GM10248 (cell line): Measurements from ENCODE around the gene DAB2IP.

Experiments
- CTCF ChIA-PET: fragments of 300-600 bp; sonication (Branson Sonifier 250); formaldehyde crosslinking; extraction: SDS; loops from one replicate; lab custom pipeline; 2021; ENCODE audit warnings: antibody characterized with exemption; lab: Yijun Ruan, JAX
- POLR2A ChIA-PET: fragments of 350-650 bp; sonication (Branson Sonifier 250); formaldehyde crosslinking; extraction: SDS; loops from one replicate; lab custom pipeline; 2020; ENCODE audit warnings: antibody characterized with exemption; lab: Yijun Ruan, JAX
- DNase-seq: peaks from one replicate; pipeline ENCODE4 v3.0.0; 2012; ENCODE audit errors: extremely low spot score
- TF ChIP-seq, protein P1 (sequence below): IDR thresholded peaks from 2 replicates; pipeline ENCODE4 v1.5.1; 2012; ENCODE audit warnings: mild to moderate bottlenecking, low read depth; ENCODE audit errors: extremely low read depth, missing control alignments, control extremely low read depth

Gene DAB2IP

DNA sequence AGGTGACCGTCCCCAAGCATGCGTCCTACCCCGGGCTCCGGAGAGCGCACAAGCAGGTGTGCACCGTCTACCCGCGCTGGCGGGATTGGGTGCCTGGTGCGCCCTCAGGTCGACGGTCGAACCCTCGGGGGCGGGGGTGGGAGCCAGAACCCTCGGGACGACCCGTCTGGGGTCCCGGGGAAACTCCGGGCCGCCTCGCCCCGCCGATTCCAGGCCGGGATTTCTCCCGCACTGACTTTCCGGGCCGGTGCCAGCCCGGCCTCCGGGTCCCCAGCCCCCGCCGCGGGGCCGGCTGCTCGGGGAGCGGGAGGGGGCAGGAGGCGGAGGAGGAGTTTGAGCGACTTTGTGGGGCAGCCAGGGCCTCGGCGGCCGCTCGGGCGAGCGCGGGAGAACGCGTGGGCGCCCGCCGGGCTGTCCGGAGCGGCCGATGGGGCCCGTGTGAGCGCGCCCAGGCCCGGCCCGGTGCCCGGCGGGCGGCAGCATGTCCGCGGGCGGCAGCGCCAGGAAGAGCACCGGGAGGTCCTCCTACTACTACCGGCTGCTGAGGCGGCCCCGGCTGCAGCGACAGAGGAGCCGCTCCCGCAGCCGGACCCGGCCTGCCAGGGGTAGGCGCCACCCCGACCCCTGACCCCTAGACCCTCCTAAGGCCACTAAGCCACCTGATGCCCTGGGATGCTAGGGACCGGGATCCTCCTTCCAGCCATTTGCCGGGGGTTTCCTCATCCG, at the start of gene DAB2IP:
TSS of gene DAB2IP (plus strand) at position 340 of the 726 bp plus-strand sequence. CDS start at position 482, 142 bp downstream.
- ChIA-PET CTCF (no interaction called here), POLR2A (no interaction called here)
- DNase-seq: no peak
- TF ChIP-seq, protein P1, sequence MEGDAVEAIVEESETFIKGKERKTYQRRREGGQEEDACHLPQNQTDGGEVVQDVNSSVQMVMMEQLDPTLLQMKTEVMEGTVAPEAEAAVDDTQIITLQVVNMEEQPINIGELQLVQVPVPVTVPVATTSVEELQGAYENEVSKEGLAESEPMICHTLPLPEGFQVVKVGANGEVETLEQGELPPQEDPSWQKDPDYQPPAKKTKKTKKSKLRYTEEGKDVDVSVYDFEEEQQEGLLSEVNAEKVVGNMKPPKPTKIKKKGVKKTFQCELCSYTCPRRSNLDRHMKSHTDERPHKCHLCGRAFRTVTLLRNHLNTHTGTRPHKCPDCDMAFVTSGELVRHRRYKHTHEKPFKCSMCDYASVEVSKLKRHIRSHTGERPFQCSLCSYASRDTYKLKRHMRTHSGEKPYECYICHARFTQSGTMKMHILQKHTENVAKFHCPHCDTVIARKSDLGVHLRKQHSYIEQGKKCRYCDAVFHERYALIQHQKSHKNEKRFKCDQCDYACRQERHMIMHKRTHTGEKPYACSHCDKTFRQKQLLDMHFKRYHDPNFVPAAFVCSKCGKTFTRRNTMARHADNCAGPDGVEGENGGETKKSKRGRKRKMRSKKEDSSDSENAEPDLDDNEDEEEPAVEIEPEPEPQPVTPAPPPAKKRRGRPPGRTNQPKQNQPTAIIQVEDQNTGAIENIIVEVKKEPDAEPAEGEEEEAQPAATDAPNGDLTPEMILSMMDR: no peak

DNA sequence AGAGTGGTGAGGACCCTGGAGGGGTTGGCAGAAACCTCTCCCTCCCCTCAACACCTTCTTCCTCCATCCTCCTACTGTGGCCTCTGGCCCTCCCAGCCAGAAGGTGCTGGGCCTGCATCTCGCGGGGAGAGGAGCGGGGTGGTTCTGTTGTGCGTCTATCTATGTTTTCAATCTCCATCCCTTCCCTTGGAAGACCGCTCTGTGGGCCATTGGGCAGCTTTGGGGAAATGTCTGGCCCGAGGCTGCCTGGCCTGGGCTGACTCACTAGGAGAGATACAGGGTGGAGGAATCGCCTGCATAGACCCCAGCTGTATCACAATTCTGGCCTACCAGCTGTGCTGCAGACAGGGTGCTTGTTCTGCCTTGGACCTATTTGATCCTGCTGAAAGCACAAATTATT, 48.4 kb upstream of the DAB2IP start:
- ChIA-PET CTCF (no interaction called here), POLR2A (no interaction called here)
- no peak for DNase-seq
- TF ChIP-seq, protein P1: no peak

DNA sequence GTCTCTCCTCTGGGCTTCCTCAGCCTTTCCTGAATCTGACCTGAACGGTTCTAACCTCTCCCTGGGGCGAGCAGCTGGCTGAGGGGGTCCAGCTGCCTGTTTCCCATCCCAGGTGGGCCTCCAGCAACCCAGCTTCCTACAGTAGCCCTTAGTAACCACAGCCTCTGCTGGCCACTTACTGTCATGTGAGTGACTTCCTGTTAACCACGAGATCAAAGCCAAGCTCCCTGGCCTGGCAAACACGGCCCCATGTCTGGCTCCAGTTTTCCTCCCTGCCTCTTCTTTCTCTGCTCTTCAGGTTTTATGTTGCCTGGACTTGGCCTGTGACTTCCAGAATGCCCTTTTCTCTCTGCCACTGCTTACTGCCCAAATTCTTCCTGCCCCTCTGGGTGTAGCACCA, 47.2 kb upstream of the DAB2IP start:
- ChIA-PET POLR2A (no interaction called here), CTCF (interaction anchor here (1.0 kb wide), 1 partner anchor 83 kb away, joined by 4 read pairs; no protein-coding TSS in a partner anchor)
- TF ChIP-seq, protein P1: no peak
- DNase-seq: no peak

DNA sequence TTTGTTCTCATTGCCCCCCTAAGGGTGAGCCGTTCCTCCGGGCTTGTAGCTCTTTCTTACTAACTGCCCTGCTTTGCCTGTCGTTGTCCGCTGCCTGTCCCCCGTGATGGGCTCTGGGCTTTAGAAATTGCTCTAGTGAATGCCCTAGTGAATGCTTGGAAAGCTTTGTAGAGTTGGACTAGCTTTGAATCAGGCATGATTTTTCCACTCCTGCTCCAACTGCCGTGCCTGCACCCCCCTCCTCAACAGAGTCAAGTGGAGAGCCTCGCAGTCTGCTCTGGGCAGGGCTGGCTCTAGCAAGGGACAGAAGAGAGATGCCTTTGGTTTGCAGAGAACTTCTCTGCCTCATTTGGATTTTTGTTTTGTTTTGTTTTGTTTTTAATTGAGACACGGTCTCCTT, 46.8 kb upstream of the DAB2IP start:
- TF ChIP-seq, protein P1: no peak
- DNase-seq: no peak
- ChIA-PET POLR2A (no interaction called here), CTCF (interaction anchor here (1.0 kb wide), 1 partner anchor 83 kb away, joined by 4 read pairs; no protein-coding TSS in a partner anchor)

DNA sequence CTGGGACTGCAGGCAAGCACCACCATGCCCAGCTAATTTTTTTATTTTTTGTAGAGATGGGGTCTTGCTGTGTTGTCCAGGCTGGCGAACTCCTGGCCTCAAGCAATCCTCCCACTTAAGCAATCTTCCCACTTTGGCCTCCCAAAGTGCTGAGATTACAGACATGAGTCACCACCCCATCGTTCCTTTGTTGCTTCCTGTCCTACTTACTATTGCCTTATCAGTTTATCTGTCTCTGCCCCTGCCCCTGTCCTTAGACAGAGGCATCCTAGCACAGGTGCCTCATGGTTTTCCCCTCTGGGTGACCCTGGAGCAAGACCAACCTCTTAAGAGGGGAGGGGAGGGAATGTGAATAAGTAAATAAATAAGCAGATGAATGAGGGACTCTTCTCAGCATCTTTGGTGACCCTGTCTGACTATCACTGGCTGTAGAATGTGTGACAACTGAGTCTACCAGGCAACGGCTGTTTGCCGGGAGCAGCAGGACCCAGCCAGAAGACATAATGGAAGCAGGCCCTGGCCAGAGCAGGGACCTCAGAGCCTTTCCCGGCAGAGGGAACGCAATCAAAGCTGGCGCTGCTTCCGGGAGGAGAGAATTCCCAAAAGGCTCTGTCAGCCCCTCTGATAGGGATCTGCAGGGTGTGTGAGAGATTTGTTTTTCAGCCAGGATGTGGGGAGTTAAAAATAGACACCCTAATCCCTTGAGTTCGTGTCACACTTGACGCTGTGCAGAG, 43.8 kb upstream of the DAB2IP start:
- DNase-seq: no peak
- POLR2A ChIA-PET: no interaction called here
- TF ChIP-seq, protein P1: no peak
- CTCF ChIA-PET: no interaction called here

DNA sequence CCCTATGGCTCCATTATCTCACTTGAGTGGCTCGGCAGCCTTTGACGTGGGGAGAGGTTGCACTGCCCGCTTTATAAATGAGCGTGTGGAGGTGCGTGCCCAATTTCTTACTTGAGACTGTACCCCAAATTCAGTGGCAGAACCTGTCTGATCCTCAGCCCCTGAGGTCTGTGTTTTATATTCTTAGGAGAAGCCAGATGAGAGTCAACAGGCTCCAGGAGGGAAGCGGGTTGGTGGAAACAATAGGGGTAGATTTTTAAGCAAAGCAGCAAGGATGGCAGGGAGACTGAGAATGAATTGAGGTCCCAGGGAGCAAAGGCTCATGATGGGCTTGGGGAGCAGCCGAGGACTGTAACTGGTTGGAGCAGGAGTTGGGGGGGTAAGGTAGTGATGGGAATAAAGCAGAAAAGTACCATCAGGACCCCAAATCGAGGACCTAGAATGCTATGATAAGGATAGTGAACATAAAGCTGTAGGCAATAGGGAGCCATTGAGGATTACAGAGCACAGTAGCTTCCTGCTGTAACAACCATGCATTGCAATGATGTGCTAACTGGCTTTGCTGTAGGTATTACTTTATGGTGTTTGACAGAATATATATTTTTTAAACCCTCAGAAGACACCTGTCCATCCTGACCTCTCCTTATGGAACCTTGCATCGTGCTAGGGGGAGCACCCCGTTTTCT, 43.1 kb upstream of the DAB2IP start:
- POLR2A ChIA-PET: no interaction called here
- DNase-seq: no peak
- TF ChIP-seq, protein P1: no peak
- CTCF ChIA-PET: interaction anchor here (1.0 kb wide), 1 partner anchor 9 kb away, joined by 3 read pairs; no protein-coding TSS in a partner anchor
